Measurements from ENCODE around the gene AK5. TPM values are rescaled to one million over a fixed set of nuclear protein-coding genes. Genes with fewer than 3 reads are reported as not detected.

AK5 gene
- total RNA-seq, 4 donors from 2014 or later: 16.7 to 21.3 (median 20.0) TPM

- no peak for DNase-seq (ENCODE audit: low spot score in 2 of 2)
- no peak overlapping the region for H3K4me3 ChIP-seq
- no peaks in the 10 kb centered on the region for H3K4me1 ChIP-seq
- H3K9me3 ChIP-seq: no peaks in the 10 kb centered on the region
- WGBS, 2 donors: 94 to 97% methylated on average over 3 of the region's 3 CpGs
- H3K27me3 ChIP-seq: no peaks in the 10 kb centered on the region
- H3K36me3 ChIP-seq: no peaks in the 10 kb centered on the region
- TF ChIP-seq EP300 (IDR thresholded peaks at IDR 0.05): no peak
- TF ChIP-seq POLR2A (IDR thresholded peaks at IDR 0.05): no peak
- TF ChIP-seq, protein P1, sequence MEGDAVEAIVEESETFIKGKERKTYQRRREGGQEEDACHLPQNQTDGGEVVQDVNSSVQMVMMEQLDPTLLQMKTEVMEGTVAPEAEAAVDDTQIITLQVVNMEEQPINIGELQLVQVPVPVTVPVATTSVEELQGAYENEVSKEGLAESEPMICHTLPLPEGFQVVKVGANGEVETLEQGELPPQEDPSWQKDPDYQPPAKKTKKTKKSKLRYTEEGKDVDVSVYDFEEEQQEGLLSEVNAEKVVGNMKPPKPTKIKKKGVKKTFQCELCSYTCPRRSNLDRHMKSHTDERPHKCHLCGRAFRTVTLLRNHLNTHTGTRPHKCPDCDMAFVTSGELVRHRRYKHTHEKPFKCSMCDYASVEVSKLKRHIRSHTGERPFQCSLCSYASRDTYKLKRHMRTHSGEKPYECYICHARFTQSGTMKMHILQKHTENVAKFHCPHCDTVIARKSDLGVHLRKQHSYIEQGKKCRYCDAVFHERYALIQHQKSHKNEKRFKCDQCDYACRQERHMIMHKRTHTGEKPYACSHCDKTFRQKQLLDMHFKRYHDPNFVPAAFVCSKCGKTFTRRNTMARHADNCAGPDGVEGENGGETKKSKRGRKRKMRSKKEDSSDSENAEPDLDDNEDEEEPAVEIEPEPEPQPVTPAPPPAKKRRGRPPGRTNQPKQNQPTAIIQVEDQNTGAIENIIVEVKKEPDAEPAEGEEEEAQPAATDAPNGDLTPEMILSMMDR (IDR thresholded peaks at IDR 0.05): no peak
- H3K27ac ChIP-seq: no peak overlapping the region
Measured at GRCh38 chr1:77382366-77382765, 100.5 kb downstream of the AK5 start.

- Histone ChIP-seq H3K27me3 (no peaks in the 10 kb centered on the region), H3K4me3 (no peak overlapping the region), H3K27ac (no peak overlapping the region), H3K36me3 (no peaks in the 10 kb centered on the region), H3K4me1 (no peaks in the 10 kb centered on the region), H3K9me3 (no peaks in the 10 kb centered on the region)
- TF ChIP-seq EP300 (IDR thresholded peaks at IDR 0.05) (no peak), POLR2A (IDR thresholded peaks at IDR 0.05) (no peak)
- TF ChIP-seq, protein P1 (IDR thresholded peaks at IDR 0.05): no peak
- WGBS, 2 donors: 46 to 54% methylated on average over 1 of the region's 1 CpG
- no peak for DNase-seq (ENCODE audit: low spot score in 2 of 2)
Measured at GRCh38 chr1:77383236-77383635, 101.4 kb downstream of the AK5 start.

DNA sequence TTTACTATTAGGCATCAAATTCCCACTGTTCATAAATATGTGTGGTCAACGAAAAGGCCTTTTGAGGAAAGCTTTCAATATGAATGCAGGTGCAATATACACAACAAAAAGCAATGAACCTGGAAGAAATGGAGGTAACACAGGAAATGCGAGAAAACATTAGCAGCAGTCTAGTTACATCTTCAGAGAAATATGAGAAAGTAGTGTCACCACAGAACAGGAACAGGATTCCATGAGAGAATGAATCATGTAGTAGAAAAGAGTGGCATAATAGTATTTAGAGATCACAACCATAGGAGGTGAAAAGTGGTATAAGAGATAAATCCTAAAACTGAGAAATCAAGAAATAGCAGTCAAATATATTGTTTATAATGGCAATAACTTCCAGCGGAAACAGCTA, 103.7 kb downstream of the AK5 start:
- Histone ChIP-seq H3K4me1 (no peaks in the 10 kb centered on the region), H3K27me3 (no peaks in the 10 kb centered on the region), H3K27ac (no peak overlapping the region), H3K36me3 (no peaks in the 10 kb centered on the region), H3K4me3 (no peak overlapping the region), H3K9me3 (no peaks in the 10 kb centered on the region)
- no peak for DNase-seq (ENCODE audit: low spot score in 2 of 2)
- WGBS, 2 donors: 91 to 96% methylated on average over 3 of the region's 3 CpGs
- TF ChIP-seq, protein P1 (IDR thresholded peaks at IDR 0.05): no peak
- no peak for TF ChIP-seq EP300 (IDR thresholded peaks at IDR 0.05)
- TF ChIP-seq POLR2A (IDR thresholded peaks at IDR 0.05): no peak

DNA sequence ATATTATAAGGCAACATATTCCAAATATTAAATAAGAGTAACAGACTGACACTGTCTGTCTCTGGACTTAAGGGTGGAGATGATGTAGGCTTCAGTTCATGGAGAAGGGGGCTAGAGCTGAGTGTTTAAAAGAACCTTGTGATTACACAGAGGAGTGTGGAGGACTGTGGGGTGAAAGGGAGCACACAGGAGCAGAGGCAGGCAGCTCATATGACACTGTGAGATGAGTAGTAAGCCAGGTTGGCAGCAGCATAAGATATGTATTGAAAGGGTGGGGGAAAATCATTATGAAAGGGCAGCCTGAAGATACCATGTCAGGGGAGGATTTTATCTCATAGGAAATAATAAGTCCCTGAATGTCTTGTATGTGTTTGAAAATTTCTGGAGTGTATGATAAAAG, 104.5 kb downstream of the AK5 start:
- Histone ChIP-seq H3K27ac (no peak overlapping the region), H3K27me3 (no peaks in the 10 kb centered on the region), H3K9me3 (no peaks in the 10 kb centered on the region), H3K36me3 (no peaks in the 10 kb centered on the region), H3K4me3 (no peak overlapping the region), H3K4me1 (peaks cover 0 to 3% (median 0%) of the 10 kb centered on the region in 4 donors)
- TF ChIP-seq EP300 (IDR thresholded peaks at IDR 0.05) (no peak), POLR2A (IDR thresholded peaks at IDR 0.05) (no peak)
- TF ChIP-seq, protein P1 (IDR thresholded peaks at IDR 0.05): no peak
- no peak for DNase-seq (ENCODE audit: low spot score in 2 of 2)

- Histone ChIP-seq H3K27me3 (no peaks in the 10 kb centered on the region), H3K27ac (no peak overlapping the region), H3K4me3 (no peak overlapping the region), H3K4me1 (peaks cover 0 to 5% (median 0%) of the 10 kb centered on the region in 4 donors), H3K36me3 (no peaks in the 10 kb centered on the region), H3K9me3 (no peaks in the 10 kb centered on the region)
- 68 to 79% methylated on average over 1 of the region's 1 CpG for WGBS, 2 donors
- no peak for TF ChIP-seq EP300 (IDR thresholded peaks at IDR 0.05)
- TF ChIP-seq POLR2A (IDR thresholded peaks at IDR 0.05): no peak
- TF ChIP-seq, protein P1 (IDR thresholded peaks at IDR 0.05): no peak
- DNase-seq (ENCODE audit: low spot score in 2 of 2): no peak
Measured at GRCh38 chr1:77387553-77387952, 105.7 kb downstream of the AK5 start.

Measured in tibial nerve (tissue), 4 donors.